GM21447 (cell line): ENCODE results near the gene FXYD5.

Source experiments
- ATAC-seq: cut with Tn5 transposase; IDR thresholded peaks from one replicate; pipeline ENCODE4 v1.9.1; 2021; ENCODE audit not compliant: unreplicated experiment

FXYD5 gene

GRCh38 chr19:35155981-35156672 lies 1.6 kb downstream of the FXYD5 start:
- no peak for ATAC-seq

GRCh38 chr19:35156673-35157014 lies 2.1 kb downstream of the FXYD5 start:
- ATAC-seq: no peak

GRCh38 chr19:35157431-35157830 lies 2.9 kb downstream of the FXYD5 start:
- ATAC-seq: no peak

- ATAC-seq: no peak
Observed at GRCh38 chr19:35159606-35160005, 5.1 kb downstream of the FXYD5 start.

GRCh38 chr19:35160629-35161433 lies 6.3 kb downstream of the FXYD5 start:
- ATAC-seq: no peak

- no peak for ATAC-seq
Observed at GRCh38 chr19:35161434-35161743, 6.9 kb downstream of the FXYD5 start.

GRCh38 chr19:35162471-35163326 lies 8.2 kb downstream of the FXYD5 start:
- ATAC-seq: no peak

GRCh38 chr19:35164418-35164817 lies 9.9 kb downstream of the FXYD5 start:
- ATAC-seq: no peak

GRCh38 chr19:35165200-35166058 lies 10.9 kb downstream of the FXYD5 start:
- ATAC-seq: no peak

GRCh38 chr19:35166100-35167063 lies 11.8 kb downstream of the FXYD5 start:
- no peak for ATAC-seq

- ATAC-seq: no peak
Observed at GRCh38 chr19:35167251-35168119, 12.9 kb downstream of the FXYD5 start.

GRCh38 chr19:35168196-35168595 lies 13.7 kb downstream of the FXYD5 start:
- no peak for ATAC-seq

- no peak for ATAC-seq
Observed at GRCh38 chr19:35169221-35169995, 14.9 kb downstream of the FXYD5 start.

- no peak for ATAC-seq
Observed at GRCh38 chr19:35170359-35171061, 16.0 kb downstream of the FXYD5 start.

- ATAC-seq: no peak
Observed at GRCh38 chr19:35171730-35172129, 17.2 kb downstream of the FXYD5 start.

GRCh38 chr19:35174226-35174625 lies 19.7 kb downstream of the FXYD5 start:
- ATAC-seq: no peak

- ATAC-seq: no peak
Observed at GRCh38 chr19:35176181-35176570, 21.6 kb downstream of the FXYD5 start.
